Tibial nerve (tissue), 4 donors: Measurements from ENCODE around the gene TP63. TPM values are rescaled to one million over a fixed set of nuclear protein-coding genes. Genes with fewer than 3 reads are reported as not detected.

ENCODE experiments used
- DNase-seq, 2 donors: peaks; one replicate each; pipeline ENCODE4 v3.0.0-alpha.2; 2019; ENCODE audit warnings: low spot score in 2 of 2
- H3K27ac ChIP-seq, 4 donors: fragments of 200-600 bp; sonication (generic) in 3 of 4; one replicate each; pipeline ENCODE4 v1.5.1; 2017 to 2019; ENCODE audit warnings: mild to moderate bottlenecking in 1 of 4
- H3K27me3 ChIP-seq, 2 donors: fragments of 200-600 bp; sonication (generic) in 1 of 2; one replicate each; pipeline versions ENCODE4 v1.5.1 to v1.6.0; 2017 to 2019
- H3K36me3 ChIP-seq, 3 donors: fragments of 200-600 bp; sonication (generic); one replicate each; pipeline ENCODE4 v1.5.1; 2018 to 2019
- H3K4me1 ChIP-seq, 4 donors: fragments of 200-600 bp; sonication (generic) in 3 of 4; one replicate each; pipeline ENCODE4 v1.5.1; 2017 to 2019
- H3K4me3 ChIP-seq, 4 donors: fragments of 200-600 bp; sonication (generic) in 3 of 4; one replicate each; pipeline ENCODE4 v1.5.1; 2017 to 2019; ENCODE audit warnings: mild to moderate bottlenecking in 1 of 4, moderate library complexity in 1 of 4
- H3K9me3 ChIP-seq, 4 donors: fragments of 200-600 bp; sonication (generic) in 3 of 4; one replicate each; pipeline ENCODE4 v1.5.1; 2017 to 2019
- CTCF ChIP-seq, 5 experiments: fragments of 200-600 bp in 3 of 5; fragments of 450-650 bp in 2 of 5; sonication (generic) in 3 of 5; IDR thresholded peaks; one replicate each; pipeline ENCODE4 v1.5.1; 2016 to 2019; ENCODE audit warnings: antibody characterized with exemption in 5 of 5, mild to moderate bottlenecking in 3 of 5, moderate library complexity in 2 of 5
- EP300 ChIP-seq, 2 donors: sonication (generic); formaldehyde crosslinking; IDR thresholded peaks; one replicate each; pipeline ENCODE4 v1.6.1; 2017; ENCODE audit warnings: antibody characterized with exemption in 2 of 2, mild to moderate bottlenecking in 1 of 2
- POLR2A ChIP-seq, 2 donors: fragments of 450-650 bp; IDR thresholded peaks; one replicate each; pipeline ENCODE4 v1.6.1; 2017; ENCODE audit warnings: antibody characterized with exemption in 2 of 2, mild to moderate bottlenecking in 2 of 2, moderate library complexity in 2 of 2
- WGBS, 2 donors: methylation state at CpG; one replicate each; pipeline ENCODE4 v1.1.5; 2018; 5-methylcytosine and 5-hydroxymethylcytosine counted together
- total RNA-seq, 4 donors: library from RNA; depleted of rRNA; stranded (reverse); fragments of >200 nt; gene quantifications; one replicate each; pipeline ENCODE4 v1.1.0, GENCODE V29; 2016

The TP63 gene
- total RNA-seq, 4 donors from 2014 or later, result 1.7 to 7.5 (median 4.2) TPM; not detected in 1

- no peak for DNase-seq
- H3K27ac ChIP-seq, result no peak overlapping the region
- TF ChIP-seq CTCF (IDR thresholded peaks at IDR 0.05) (no peak), EP300 (IDR thresholded peaks at IDR 0.05) (no peak), POLR2A (IDR thresholded peaks at IDR 0.05) (no peak)
- no peaks in the 10 kb centered on the region for H3K27me3 ChIP-seq
- H3K36me3 ChIP-seq, result no peaks in the 10 kb centered on the region
- H3K4me1 ChIP-seq, result no peaks in the 10 kb centered on the region
- peaks cover 0 to 18% (median 0%) of the 10 kb centered on the region in 4 donors for H3K9me3 ChIP-seq
- H3K4me3 ChIP-seq, result no peak overlapping the region
Measured at GRCh38 chr3:189680723-189681122, 49.5 kb downstream of the TP63 start.

GRCh38 chr3:189683546-189684255, 52.5 kb downstream of the TP63 start:
- Histone ChIP-seq H3K9me3 (peaks cover 0 to 6% (median 0%) of the 10 kb centered on the region in 4 donors), H3K4me1 (no peaks in the 10 kb centered on the region), H3K36me3 (no peaks in the 10 kb centered on the region), H3K4me3 (no peak overlapping the region), H3K27ac (no peak overlapping the region), H3K27me3 (no peaks in the 10 kb centered on the region)
- 66 to 78% methylated on average over 3 of the region's 3 CpGs for WGBS, 2 donors
- TF ChIP-seq EP300 (IDR thresholded peaks at IDR 0.05) (no peak), POLR2A (IDR thresholded peaks at IDR 0.05) (no peak), CTCF (IDR thresholded peaks at IDR 0.05) (no peak)
- no peak for DNase-seq

- H3K9me3 ChIP-seq, result peaks cover 0 to under 1% (median 0%) of the 10 kb centered on the region in 4 donors
- no peaks in the 10 kb centered on the region for H3K36me3 ChIP-seq
- no peak overlapping the region for H3K27ac ChIP-seq
- no peaks in the 10 kb centered on the region for H3K27me3 ChIP-seq
- DNase-seq, result no peak
- TF ChIP-seq EP300 (IDR thresholded peaks at IDR 0.05), result no peak
- TF ChIP-seq CTCF (IDR thresholded peaks at IDR 0.05), result no peak
- TF ChIP-seq POLR2A (IDR thresholded peaks at IDR 0.05), result no peak
- H3K4me3 ChIP-seq, result no peak overlapping the region
- 89 to 90% methylated on average over 2 of the region's 2 CpGs for WGBS, 2 donors
- no peaks in the 10 kb centered on the region for H3K4me1 ChIP-seq
Measured at GRCh38 chr3:189684317-189684716, 53.1 kb downstream of the TP63 start.

GRCh38 chr3:189685291-189685690, 54.1 kb downstream of the TP63 start:
- TF ChIP-seq CTCF (IDR thresholded peaks at IDR 0.05) (no peak), EP300 (IDR thresholded peaks at IDR 0.05) (no peak), POLR2A (IDR thresholded peaks at IDR 0.05) (no peak)
- H3K27me3 ChIP-seq, result no peaks in the 10 kb centered on the region
- H3K4me1 ChIP-seq, result no peaks in the 10 kb centered on the region
- H3K27ac ChIP-seq, result no peak overlapping the region
- no peak for DNase-seq
- H3K36me3 ChIP-seq, result no peaks in the 10 kb centered on the region
- WGBS, 2 donors, result 52 to 61% methylated on average over 1 of the region's 1 CpG
- no peak overlapping the region for H3K4me3 ChIP-seq
- no peaks in the 10 kb centered on the region for H3K9me3 ChIP-seq

- no peak for DNase-seq
- Histone ChIP-seq H3K27ac (no peak overlapping the region), H3K4me3 (no peak overlapping the region), H3K9me3 (no peaks in the 10 kb centered on the region), H3K36me3 (no peaks in the 10 kb centered on the region), H3K4me1 (no peaks in the 10 kb centered on the region), H3K27me3 (no peaks in the 10 kb centered on the region)
- no peak for TF ChIP-seq EP300 (IDR thresholded peaks at IDR 0.05)
- no peak for TF ChIP-seq POLR2A (IDR thresholded peaks at IDR 0.05)
- no peak for TF ChIP-seq CTCF (IDR thresholded peaks at IDR 0.05)
- 74 to 80% methylated on average over 2 of the region's 2 CpGs for WGBS, 2 donors
Measured at GRCh38 chr3:189685860-189686259, 54.7 kb downstream of the TP63 start.
